Measurements from ENCODE around the gene PPP1R15A. TPM values are rescaled to one million over a fixed set of nuclear protein-coding genes. Genes with fewer than 3 reads are reported as not detected.

The PPP1R15A gene
- total and polyA plus RNA-seq, 2 donors (not counting 1 experiment from before 2014, with no cell fraction given) = 46.3 to 166 TPM

DNA sequence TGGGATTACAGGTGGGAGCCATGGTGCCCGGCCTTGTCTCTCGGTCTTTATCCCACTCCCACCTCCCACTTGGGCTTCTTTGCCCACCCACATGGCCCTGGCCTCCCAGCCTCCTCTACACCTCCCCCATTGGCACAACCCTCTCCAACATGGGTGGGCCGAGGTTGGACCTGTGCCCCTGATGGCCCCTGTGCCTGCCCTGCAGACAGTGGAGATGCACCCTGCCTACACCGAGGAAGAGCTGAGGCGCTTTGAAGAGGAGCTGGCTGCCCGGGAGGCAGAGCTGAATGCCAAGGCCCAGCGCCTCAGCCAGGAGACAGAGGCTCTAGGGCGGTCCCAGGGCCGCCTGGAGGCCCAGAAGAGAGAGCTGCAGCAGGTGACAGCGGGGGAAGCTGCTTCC, 48.7 kb downstream of the PPP1R15A start:
- no peak for DNase-seq (ENCODE audit: low read depth in 2 of 2)
- Histone ChIP-seq H3K9ac (ENCODE audit: insufficient read depth, low read length) (no peak overlapping the region), H3K9me3 (ENCODE audit: control insufficient read depth, insufficient read depth, low read depth, low read length) (no peaks in the 10 kb centered on the region), H3K4me3 (replicated peaks in 1 of 4; ENCODE audit: control extremely low read depth in 1 of 4, insufficient read depth in 1 of 4, low read depth in 3 of 4, low read length in 4 of 4) (no peak overlapping the region), H3K4me2 (ENCODE audit: extremely low read depth, insufficient read depth, low read length) (no peak overlapping the region), H3K27me3 (ENCODE audit: control insufficient read depth, insufficient read depth, low read length) (no peaks in the 10 kb centered on the region), H3K36me3 (ENCODE audit: control insufficient read depth, insufficient read depth, low read length) (peaks cover 11% of the 10 kb centered on the region), H2AFZ (ENCODE audit: low read length) (no peak overlapping the region), H3K79me2 (ENCODE audit: control insufficient read depth, insufficient read depth, low read length) (no peaks in the 10 kb centered on the region), H3K27ac (ENCODE audit: insufficient read depth, low read length) (no peak overlapping the region), H4K20me1 (ENCODE audit: control insufficient read depth, extremely low read depth, insufficient read depth, low read length) (no peaks in the 10 kb centered on the region), H3K4me1 (ENCODE audit: control insufficient read depth, extremely low read depth, insufficient read depth, low read length) (peaks cover 5% of the 10 kb centered on the region)
- TF ChIP-seq EZH2 (IDR thresholded peaks at IDR 0.05; ENCODE audit: low read length, missing control alignments) = no peak
- no peak for TF ChIP-seq CTCF (conservative IDR thresholded peaks at IDR 0.05 in 1 of 2, IDR thresholded peaks at IDR 0.05 in 1 of 2; ENCODE audit: low read depth in 1 of 2, low read length in 2 of 2)

DNA sequence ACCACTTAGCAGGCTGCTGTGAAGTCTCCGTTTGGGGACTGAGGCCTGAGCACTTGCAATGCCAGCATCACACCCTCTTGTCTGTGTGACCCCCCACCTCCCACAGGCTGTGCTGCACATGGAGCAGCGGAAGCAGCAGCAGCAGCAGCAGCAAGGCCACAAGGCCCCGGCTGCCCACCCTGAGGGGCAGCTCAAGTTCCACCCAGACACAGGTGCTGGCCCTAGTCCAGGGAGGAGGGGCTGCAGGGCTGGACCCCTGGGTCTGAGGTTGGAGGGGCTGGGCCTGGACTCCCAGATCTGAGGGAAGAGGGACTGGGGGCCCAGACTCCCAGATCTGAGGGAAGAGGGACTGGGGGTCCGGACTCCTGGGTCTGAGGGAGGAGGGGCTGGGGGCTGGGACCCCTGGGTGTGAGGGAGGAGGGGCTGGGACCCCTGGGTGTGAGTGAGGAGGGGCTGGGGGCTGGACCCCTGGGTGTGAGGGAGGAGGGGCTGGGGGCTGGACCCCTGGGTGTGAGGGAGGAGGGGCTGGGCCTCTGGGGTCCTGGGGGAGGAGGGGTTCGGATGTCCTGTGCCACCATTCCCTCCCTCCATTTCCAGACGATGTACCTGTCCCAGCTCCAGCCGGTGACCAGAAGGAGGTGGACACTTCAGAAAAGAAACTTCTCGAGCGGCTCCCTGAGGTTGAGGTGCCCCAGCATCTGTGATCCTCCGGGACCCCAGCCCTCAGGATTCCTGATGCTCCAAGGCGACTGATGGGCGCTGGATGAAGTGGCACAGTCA, 49.7 kb downstream of the PPP1R15A start:
- Histone ChIP-seq H2AFZ (ENCODE audit: low read length) (no peak overlapping the region), H3K79me2 (ENCODE audit: control insufficient read depth, insufficient read depth, low read length) (no peaks in the 10 kb centered on the region), H3K27me3 (ENCODE audit: control insufficient read depth, insufficient read depth, low read length) (no peaks in the 10 kb centered on the region), H4K20me1 (ENCODE audit: control insufficient read depth, extremely low read depth, insufficient read depth, low read length) (no peaks in the 10 kb centered on the region), H3K4me2 (ENCODE audit: extremely low read depth, insufficient read depth, low read length) (no peak overlapping the region), H3K9me3 (ENCODE audit: control insufficient read depth, insufficient read depth, low read depth, low read length) (no peaks in the 10 kb centered on the region), H3K27ac (ENCODE audit: insufficient read depth, low read length) (no peak overlapping the region), H3K4me1 (ENCODE audit: control insufficient read depth, extremely low read depth, insufficient read depth, low read length) (peaks cover 7% of the 10 kb centered on the region), H3K36me3 (ENCODE audit: control insufficient read depth, insufficient read depth, low read length) (peaks cover 10% of the 10 kb centered on the region), H3K9ac (ENCODE audit: insufficient read depth, low read length) (no peak overlapping the region), H3K4me3 (replicated peaks in 1 of 4; ENCODE audit: control extremely low read depth in 1 of 4, insufficient read depth in 1 of 4, low read depth in 3 of 4, low read length in 4 of 4) (no peak overlapping the region)
- TF ChIP-seq EZH2 (IDR thresholded peaks at IDR 0.05; ENCODE audit: low read length, missing control alignments) (no peak), CTCF (conservative IDR thresholded peaks at IDR 0.05 in 1 of 2, IDR thresholded peaks at IDR 0.05 in 1 of 2; ENCODE audit: low read depth in 1 of 2, low read length in 2 of 2) (no peak)
- DNase-seq (ENCODE audit: low read depth in 2 of 2) = no peak

GRCh38 chr19:48922548-48923490, 50.6 kb downstream of the PPP1R15A start:
- H3K4me3 ChIP-seq (replicated peaks in 1 of 4; ENCODE audit: control extremely low read depth in 1 of 4, insufficient read depth in 1 of 4, low read depth in 3 of 4, low read length in 4 of 4) = no peak overlapping the region
- peaks cover 7% of the 10 kb centered on the region for H3K4me1 ChIP-seq (ENCODE audit: control insufficient read depth, extremely low read depth, insufficient read depth, low read length)
- peaks cover 10% of the 10 kb centered on the region for H3K36me3 ChIP-seq (ENCODE audit: control insufficient read depth, insufficient read depth, low read length)
- no peaks in the 10 kb centered on the region for H3K79me2 ChIP-seq (ENCODE audit: control insufficient read depth, insufficient read depth, low read length)
- no peak overlapping the region for H3K27ac ChIP-seq (ENCODE audit: insufficient read depth, low read length)
- H3K9me3 ChIP-seq (ENCODE audit: control insufficient read depth, insufficient read depth, low read depth, low read length) = no peaks in the 10 kb centered on the region
- H3K27me3 ChIP-seq (ENCODE audit: control insufficient read depth, insufficient read depth, low read length) = no peaks in the 10 kb centered on the region
- TF ChIP-seq CTCF (conservative IDR thresholded peaks at IDR 0.05 in 1 of 2, IDR thresholded peaks at IDR 0.05 in 1 of 2; ENCODE audit: low read depth in 1 of 2, low read length in 2 of 2) (no peak), EZH2 (IDR thresholded peaks at IDR 0.05; ENCODE audit: low read length, missing control alignments) (no peak)
- H3K9ac ChIP-seq (ENCODE audit: insufficient read depth, low read length) = no peak overlapping the region
- no peak for DNase-seq (ENCODE audit: low read depth in 2 of 2)
- H3K4me2 ChIP-seq (ENCODE audit: extremely low read depth, insufficient read depth, low read length) = no peak overlapping the region
- H2AFZ ChIP-seq (ENCODE audit: low read length) = no peak overlapping the region
- no peaks in the 10 kb centered on the region for H4K20me1 ChIP-seq (ENCODE audit: control insufficient read depth, extremely low read depth, insufficient read depth, low read length)

Data from fibroblast of lung (primary cell).